K562 (cell line): ENCODE data around the gene PLAAT1. TPM values are rescaled to one million over a fixed set of nuclear protein-coding genes. Genes with fewer than 3 reads are reported as not detected.

ENCODE experiments used
- ATAC-seq: fragments of 200-7000 bp; cut with Tn5 transposase; 3 replicates; pipeline ENCODE4 v1.9.1; 2020; ENCODE audit warnings: moderate library complexity
- BruUV-seq: library from RNA; stranded (reverse); fragments of 400-500 nt; replicated peaks from 2 replicates; lab custom pipeline; 2021; lab: Mats Ljungman, UMichigan
- CTCF ChIA-PET: fragments of 300-600 bp; formaldehyde crosslinking; extraction: SDS; loops from one replicate; lab custom pipeline; 2021; ENCODE audit warnings: low intra/inter-chr PET ratio; lab: Yijun Ruan, JAX
- POLR2A ChIA-PET: fragments of 300-600, 350-650 bp; sonication (Branson Sonifier 250); formaldehyde crosslinking; extraction: SDS; loops from one replicate; lab custom pipeline; 2021; ENCODE audit warnings: antibody characterized with exemption, inconsistent platforms; lab: Yijun Ruan, JAX
- DNase-seq, 4 experiments: peaks; one replicate each; pipeline versions ENCODE4 v3.0.0 to v3.0.0-alpha.2; 2011 to 2018; ENCODE audit warnings: low spot score in 3 of 4, mixed read lengths in 3 of 4; ENCODE audit errors: extremely low read depth in 1 of 4
- FAIRE-seq: peaks from 2 replicates; lab custom pipeline; 2011; peaks lifted over from hg19 to GRCh38; lab: Jason Lieb, UNC
- H2AFZ ChIP-seq: 2 replicates; pipeline ENCODE4 v1.6.0; 2011; ENCODE audit warnings: low read depth, low read length, control low read depth, inconsistent platforms
- H3K27ac ChIP-seq: fragments of 200-600 bp; 3 replicates; pipeline ENCODE4 v1.8.0; 2011; ENCODE audit warnings: low read depth, mild to moderate bottlenecking, control low read depth, inconsistent platforms, low read length, moderate library complexity, mixed read lengths; ENCODE audit errors: extremely low read depth
- H3K27me3 ChIP-seq, 2 experiments: fragments of 300-600 bp in 1 of 2; 2 replicates in 1 of 2; 3 replicates in 1 of 2; pipeline versions ENCODE4 v1.6.0 to v1.8.0; 2011; ENCODE audit warnings: inconsistent platforms in 2 of 2, low read length in 2 of 2, mild to moderate bottlenecking in 1 of 2, mixed read lengths in 1 of 2, moderate library complexity in 1 of 2; ENCODE audit not compliant: control insufficient read depth in 2 of 2, insufficient read depth in 2 of 2
- H3K36me3 ChIP-seq: fragments of 300-600 bp; 3 replicates; pipeline ENCODE4 v1.8.0; 2011; ENCODE audit warnings: mild to moderate bottlenecking, low read length, inconsistent platforms; ENCODE audit not compliant: control insufficient read depth, insufficient read depth
- H3K4me1 ChIP-seq, 2 experiments: fragments of 200-600 bp in 1 of 2; replicated peaks in 1 of 2; 2 replicates in 1 of 2; 3 replicates in 1 of 2; pipeline versions ENCODE4 v1.5.1 to v1.8.0; 2011; ENCODE audit warnings: inconsistent platforms in 2 of 2, low read length in 2 of 2, mild to moderate bottlenecking in 1 of 2, mixed read lengths in 1 of 2, moderate library complexity in 1 of 2; ENCODE audit not compliant: control insufficient read depth in 2 of 2, insufficient read depth in 2 of 2
- H3K4me2 ChIP-seq: 2 replicates; pipeline ENCODE4 v1.6.1; 2011; ENCODE audit warnings: low read length, control low read depth, inconsistent platforms, mixed read lengths; ENCODE audit not compliant: insufficient read depth
- H3K4me3 ChIP-seq: fragments of 200-600 bp; sonication (generic), shearing (Covaris generic); 2 replicates; pipeline ENCODE4 v1.5.1; 2016; ENCODE audit warnings: control low read depth, inconsistent platforms
- H3K79me2 ChIP-seq: fragments of 200-600 bp; 3 replicates; pipeline ENCODE4 v1.8.0; 2011; ENCODE audit warnings: low read length, inconsistent platforms; ENCODE audit not compliant: control insufficient read depth, insufficient read depth
- H3K9ac ChIP-seq, 2 experiments: 2 replicates each; pipeline versions ENCODE4 v1.6.0 to v1.6.1; 2011; ENCODE audit warnings: low read depth in 2 of 2, low read length in 2 of 2, control low read depth in 1 of 2, inconsistent platforms in 1 of 2, mild to moderate bottlenecking in 1 of 2, mixed read lengths in 1 of 2; ENCODE audit not compliant: insufficient read depth in 1 of 2
- H3K9me1 ChIP-seq: one replicate; pipeline ENCODE4 v1.6.0; 2011; ENCODE audit warnings: inconsistent platforms, mild to moderate bottlenecking, low read length, moderate library complexity; ENCODE audit not compliant: control insufficient read depth, insufficient read depth
- H3K9me3 ChIP-seq: replicated peaks from 2 replicates; pipeline ENCODE4 v1.5.1; 2011; ENCODE audit warnings: low read depth, low read length, inconsistent platforms; ENCODE audit not compliant: control insufficient read depth, insufficient read depth
- H4K20me1 ChIP-seq: replicated peaks from 2 replicates; pipeline ENCODE4 v1.6.1; 2011; ENCODE audit warnings: low read length, inconsistent platforms, mixed read lengths; ENCODE audit not compliant: control insufficient read depth, insufficient read depth
- BRCA1 ChIP-seq, 2 experiments: fragments of 450-650 bp in 1 of 2; sonication (generic) in 1 of 2; formaldehyde crosslinking in 1 of 2; IDR thresholded peaks; 2 replicates each; pipeline versions ENCODE4 v1.5.0 to v1.6.1; 2017 to 2020; ENCODE audit warnings: mild to moderate bottlenecking in 1 of 2, missing genetic modification reagents in 1 of 2
- BRD9 ChIP-seq: fragments of 450-650 bp; IDR thresholded peaks from 2 replicates; pipeline ENCODE4 v1.6.1; 2018; ENCODE audit warnings: low read depth; ENCODE audit not compliant: partially characterized antibody
- CXXC5 ChIP-seq: fragments of 250-450 bp; sonication (Bioruptor Pico); IDR thresholded peaks from 2 replicates; pipeline ENCODE4 v1.8.0; 2022; ENCODE audit warnings: inconsistent platforms, mild to moderate bottlenecking, moderate library complexity
- DDX20 ChIP-seq: fragments of 450-650 bp; IDR thresholded peaks from 2 replicates; pipeline ENCODE4 v1.6.1; 2016; ENCODE audit warnings: missing genetic modification characterization, low read depth, mild to moderate bottlenecking, missing compliant biosample characterization, moderate library complexity
- IRF2 ChIP-seq: sonication (generic); formaldehyde crosslinking; IDR thresholded peaks from 2 replicates; pipeline ENCODE4 v1.8.1; 2022; ENCODE audit warnings: mild to moderate bottlenecking, missing genetic modification reagents
- MCM3 ChIP-seq: fragments of 450-650 bp; IDR thresholded peaks from 2 replicates; pipeline ENCODE4 v1.6.1; 2016
- MEF2A ChIP-seq: IDR thresholded peaks from 2 replicates; pipeline ENCODE4 v1.6.1; 2011; ENCODE audit warnings: low read depth, mild to moderate bottlenecking, low read length, moderate library complexity; ENCODE audit not compliant: control insufficient read depth
- NFE2L1 ChIP-seq: fragments of 450-650 bp; IDR thresholded peaks from 2 replicates; pipeline ENCODE4 v1.6.1; 2016; ENCODE audit warnings: missing genetic modification characterization, low read depth, mild to moderate bottlenecking, missing compliant biosample characterization, moderate library complexity, borderline replicate concordance
- OTX1 ChIP-seq: fragments of 450-650 bp; formaldehyde crosslinking; IDR thresholded peaks from 2 replicates; pipeline ENCODE4 v1.4.0; 2022; ENCODE audit warnings: mild to moderate bottlenecking
- PYGO2 ChIP-seq: fragments of 450-650 bp; IDR thresholded peaks from 2 replicates; pipeline ENCODE4 v1.6.1; 2016; ENCODE audit warnings: mild to moderate bottlenecking, missing genetic modification characterization, moderate library complexity, missing compliant biosample characterization
- SMAD4 ChIP-seq: fragments of 250-450 bp; sonication (Bioruptor Pico); conservative IDR thresholded peaks from 2 replicates; pipeline ENCODE4 v1.8.0; 2021; ENCODE audit warnings: inconsistent platforms, mild to moderate bottlenecking, moderate library complexity
- SP1 ChIP-seq: sonication (generic); formaldehyde crosslinking; IDR thresholded peaks from 2 replicates; pipeline ENCODE4 v1.8.1; 2022; ENCODE audit warnings: mild to moderate bottlenecking, missing genetic modification reagents
- ZFP36 ChIP-seq: fragments of 150-350 bp; IDR thresholded peaks from 2 replicates; pipeline ENCODE4 v1.6.1; 2018; ENCODE audit warnings: low read length, low read depth; ENCODE audit not compliant: partially characterized antibody
- ZNF24 ChIP-seq: fragments of 450-650 bp; IDR thresholded peaks from 2 replicates; pipeline ENCODE4 v1.6.1; 2016
- ZNF436 ChIP-seq: fragments of 250-450, 450-650 bp; sonication (Bioruptor Pico); formaldehyde crosslinking; IDR thresholded peaks from 2 replicates; pipeline ENCODE4 v1.7.0; 2020; ENCODE audit warnings: mild to moderate bottlenecking
- ZNF589 ChIP-seq: fragments of 200-800 bp; sonication (Bioruptor generic); IDR thresholded peaks from 2 replicates; pipeline ENCODE4 v1.6.1; 2016; ENCODE audit warnings: low read depth, missing genetic modification characterization, missing compliant biosample characterization
- ZSCAN32 ChIP-seq: fragments of 450-650 bp; formaldehyde crosslinking; IDR thresholded peaks from 2 replicates; pipeline ENCODE4 v1.4.0; 2020; ENCODE audit warnings: mild to moderate bottlenecking, moderate library complexity
- WGBS: fragments of 100-300 bp; shearing (Covaris generic); methylation state at CpG from one replicate; pipeline ENCODE4 v1.1.6; 2016; ENCODE audit warnings: low coverage, mixed read lengths; ENCODE audit not compliant: insufficient coverage; ENCODE audit errors: missing lambda C conversion rate; 5-methylcytosine and 5-hydroxymethylcytosine counted together
- in situ Hi-C: fragments of 300-500 bp; cut with MboI; formaldehyde crosslinking; loops from 4 replicates; pipeline ENCODE4 v1.15.0; 2018; ENCODE audit warnings: inconsistent platforms, mixed read lengths
- intact Hi-C: fragments of 100-400 bp; cut with micrococcal nuclease; formaldehyde crosslinking; loops from 2 replicates; pipeline ENCODE4 v1.14.2; 2022
- polyA plus RNA-seq, 8 experiments: library from polyadenylated mRNA; depleted of rRNA in 4 of 8; stranded (reverse) in 5 of 8; unstranded in 3 of 8; fragments of >200 nt; fragmentation: Nextera tagmentation in 2 of 8; fragmentation: Illumina TruSeq in 1 of 8; extraction: Ambion mirVana in 2 of 8; extraction: Trizol in 1 of 8; gene quantifications; 2 replicates each; pipeline versions ENCODE4 v1.2.1 to v1.2.3, GENCODE V29; 2011 to 2014; ENCODE audit warnings: inconsistent platforms in 1 of 8, missing spikeins in 1 of 8
- total RNA-seq, 7 experiments: library from RNA; depleted of rRNA in 6 of 7; stranded (reverse); fragments of >200 nt in 6 of 7; fragmentation: Illumina TruSeq in 2 of 7; extraction: Trizol in 2 of 7; gene quantifications; 2 replicates each; pipeline versions ENCODE4 v1.2.1 to v1.2.3, GENCODE V29; 2011 to 2021; ENCODE audit warnings: low replicate concordance in 1 of 7

The PLAAT1 gene
- total and polyA plus RNA-seq, 9 of the 15 experiments (the other 6 are each of a cell fraction or from before 2014, with no cell fraction given) = 0.34 to 3.1 (median 1.5) TPM

DNA sequence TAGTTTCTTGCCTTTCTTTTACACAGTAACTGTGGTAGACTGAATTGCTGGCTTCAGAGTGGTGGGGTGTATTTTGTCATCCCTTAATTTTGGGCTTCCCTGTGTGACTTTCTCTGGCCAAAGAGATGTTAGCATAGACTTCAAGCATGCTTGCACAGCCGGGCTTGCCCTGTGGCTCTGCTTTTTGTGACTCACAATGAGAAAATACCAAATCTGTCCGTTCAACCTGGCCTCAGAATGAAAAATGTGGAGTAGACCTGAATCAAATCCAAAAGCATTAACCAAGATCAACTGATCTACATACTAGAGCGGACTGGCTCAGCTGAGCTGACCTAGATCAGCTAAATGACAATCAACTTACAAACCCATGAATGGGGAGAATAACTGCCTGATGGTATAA lies 51.4 kb downstream of the PLAAT1 start:
- no peaks in the 10 kb centered on the region for H3K4me1 ChIP-seq
- H3K27me3 ChIP-seq = no peaks in the 10 kb centered on the region
- POLR2A ChIA-PET = interaction anchor here (0.6 kb wide), 1 partner anchor 43 kb away, joined by 3 read pairs; no protein-coding TSS in a partner anchor
- H3K79me2 ChIP-seq = no peaks in the 10 kb centered on the region
- intact Hi-C loops (no loop called here), in situ Hi-C loops (no loop called here)
- BruUV-seq = no TSS peak
- H3K4me2 ChIP-seq = no peak overlapping the region
- no peaks in the 10 kb centered on the region for H3K9me1 ChIP-seq
- 0% methylated on average over 3 of the region's 3 CpGs for WGBS
- H3K4me3 ChIP-seq = no peak overlapping the region
- no peaks in the 10 kb centered on the region for H4K20me1 ChIP-seq
- H2AFZ ChIP-seq = no peak overlapping the region
- CTCF ChIA-PET = no interaction called here
- ATAC-seq = no peak
- no peak for DNase-seq
- H3K9ac ChIP-seq = no peak overlapping the region
- H3K9me3 ChIP-seq = no peaks in the 10 kb centered on the region
- H3K27ac ChIP-seq = no peak overlapping the region
- TF ChIP-seq SMAD4 (CRISPR knock-in tag) = no peak
- TF ChIP-seq DDX20 = no peak
- no peak for TF ChIP-seq ZNF589 (CRISPR knock-in tag)
- no peak for TF ChIP-seq ZSCAN32
- no peak for TF ChIP-seq ZNF436
- no peak for TF ChIP-seq IRF2 (CRISPR knock-in tag)
- TF ChIP-seq OTX1 (CRISPR knock-in tag) = no peak
- no peak for TF ChIP-seq BRD9
- no peak for TF ChIP-seq CXXC5 (CRISPR knock-in tag)
- TF ChIP-seq ZFP36 = no peak
- TF ChIP-seq MCM3 = no peak
- TF ChIP-seq NFE2L1 (tag) = no peak
- TF ChIP-seq PYGO2 (tag) = no peak
- no peak for TF ChIP-seq SP1 (CRISPR knock-in tag)
- TF ChIP-seq BRCA1 (IDR thresholded peaks at IDR 0.05) = no peak
- no peak for TF ChIP-seq BRCA1 (CRISPR knock-in tag; IDR thresholded peaks at IDR 0.05)
- TF ChIP-seq ZNF24 = no peak
- TF ChIP-seq MEF2A = no peak
- H3K36me3 ChIP-seq = no peaks in the 10 kb centered on the region
- no peak for FAIRE-seq
